OCI-LY3 (cell line): ENCODE data around the gene TNNI3K.

Experiments used
- H2AFZ ChIP-seq: fragments of 200-600, 300-600 bp; shearing (Covaris generic); 2 replicates; pipeline ENCODE4 v1.6.0; 2014; ENCODE audit warnings: antibody characterized with exemption, low read depth, low read length
- H3K27ac ChIP-seq: fragments of 200-600, 300-600 bp; sonication (generic); 2 replicates; pipeline ENCODE4 v1.5.1; 2014; ENCODE audit warnings: mild to moderate bottlenecking, low read length, moderate library complexity, mixed read lengths
- H3K27me3 ChIP-seq: fragments of 200-600, 300-600 bp; sonication (generic); 2 replicates; pipeline ENCODE4 v1.6.1; 2014; ENCODE audit warnings: low read depth, low read length, mixed read lengths
- H3K36me3 ChIP-seq: fragments of 200-600, 300-600 bp; sonication (generic); replicated peaks from 2 replicates; pipeline ENCODE3; 2014; ENCODE audit warnings: low read depth, low read length, mixed read lengths
- H3K4me1 ChIP-seq: fragments of 300-600, 200-600 bp; sonication (generic); 2 replicates; pipeline ENCODE4 v1.6.1; 2014; ENCODE audit warnings: low read length, mixed read lengths
- H3K4me2 ChIP-seq: fragments of 200-600, 300-600 bp; sonication (generic); 2 replicates; pipeline ENCODE4 v1.6.1; 2014; ENCODE audit warnings: low read length, mixed read lengths
- H3K4me3 ChIP-seq: fragments of 300-600, 200-600 bp; sonication (generic); 2 replicates; pipeline ENCODE4 v1.5.1; 2014; ENCODE audit warnings: antibody characterized with exemption, mild to moderate bottlenecking, low read length, moderate library complexity
- H3K79me2 ChIP-seq: fragments of 300-600, 200-600 bp; shearing (Covaris generic); 2 replicates; pipeline ENCODE4 v1.6.1; 2014; ENCODE audit warnings: mild to moderate bottlenecking, low read length, mixed read lengths
- H3K9ac ChIP-seq: fragments of 300-600, 200-600 bp; shearing (Covaris generic); 2 replicates; pipeline ENCODE4 v1.6.0; 2014; ENCODE audit warnings: mild to moderate bottlenecking, low read length, moderate library complexity
- H3K9me3 ChIP-seq: fragments of 200-600, 300-600 bp; shearing (Covaris generic); 2 replicates; pipeline ENCODE4 v1.6.1; 2014; ENCODE audit warnings: low read length, mixed read lengths; ENCODE audit not compliant: insufficient read depth
- H4K20me1 ChIP-seq: fragments of 200-600, 300-600 bp; sonication (generic); 2 replicates; pipeline ENCODE4 v1.6.1; 2016; ENCODE audit warnings: low read length, mixed read lengths; ENCODE audit not compliant: insufficient read depth
- CTCF ChIP-seq: fragments of 200-600, 300-600 bp; sonication (generic); IDR thresholded peaks from 2 replicates; pipeline ENCODE4 v1.5.1; 2014; ENCODE audit warnings: antibody characterized with exemption, low read length, low read depth
- EZH2phosphoT487 ChIP-seq: fragments of 200-600 bp; shearing (Covaris generic); IDR thresholded peaks from 2 replicates; pipeline ENCODE4 v1.6.1; 2018; ENCODE audit warnings: antibody characterized with exemption, mixed run types, low read depth

The TNNI3K gene

GRCh38 chr1:74406759-74407158 is 171.6 kb downstream of the TNNI3K start:
- Histone ChIP-seq H3K79me2 (no peaks in the 10 kb centered on the region), H2AFZ (no peak overlapping the region), H3K36me3 (no peaks in the 10 kb centered on the region), H3K4me1 (no peaks in the 10 kb centered on the region), H3K27me3 (no peaks in the 10 kb centered on the region), H3K4me3 (no peak overlapping the region), H4K20me1 (no peaks in the 10 kb centered on the region), H3K9ac (no peak overlapping the region), H3K9me3 (no peaks in the 10 kb centered on the region), H3K4me2 (no peak overlapping the region), H3K27ac (no peak overlapping the region)
- TF ChIP-seq CTCF = no peak
- no peak for TF ChIP-seq EZH2phosphoT487

GRCh38 chr1:74407902-74408301 is 172.7 kb downstream of the TNNI3K start:
- H4K20me1 ChIP-seq = no peaks in the 10 kb centered on the region
- no peaks in the 10 kb centered on the region for H3K36me3 ChIP-seq
- no peaks in the 10 kb centered on the region for H3K9me3 ChIP-seq
- no peak overlapping the region for H3K4me2 ChIP-seq
- H3K9ac ChIP-seq = no peak overlapping the region
- TF ChIP-seq CTCF (no peak), EZH2phosphoT487 (no peak)
- no peaks in the 10 kb centered on the region for H3K79me2 ChIP-seq
- no peak overlapping the region for H3K4me3 ChIP-seq
- no peak overlapping the region for H2AFZ ChIP-seq
- no peaks in the 10 kb centered on the region for H3K27me3 ChIP-seq
- H3K27ac ChIP-seq = no peak overlapping the region
- no peaks in the 10 kb centered on the region for H3K4me1 ChIP-seq

DNA sequence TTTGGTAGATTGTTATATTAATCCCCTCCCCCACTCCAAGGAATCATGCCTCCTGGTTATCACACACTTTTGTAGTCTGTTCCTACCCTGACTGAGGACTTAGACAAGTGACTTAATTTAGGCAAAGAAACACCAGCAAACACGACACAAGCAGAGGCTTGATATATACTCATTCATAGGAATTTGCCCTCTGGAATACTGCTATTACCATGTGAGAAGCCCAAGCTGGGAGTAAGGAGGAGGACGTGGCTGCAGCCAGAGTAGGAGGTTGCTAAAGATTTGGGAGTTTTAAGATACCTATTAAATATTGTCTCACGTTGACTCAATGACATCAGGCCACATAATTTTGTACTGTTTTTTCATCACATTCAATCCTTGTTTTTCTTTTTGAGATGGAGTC is 177.1 kb downstream of the TNNI3K start:
- no peak overlapping the region for H2AFZ ChIP-seq
- H3K79me2 ChIP-seq = no peaks in the 10 kb centered on the region
- no peaks in the 10 kb centered on the region for H4K20me1 ChIP-seq
- H3K36me3 ChIP-seq = no peaks in the 10 kb centered on the region
- no peak overlapping the region for H3K4me2 ChIP-seq
- H3K4me1 ChIP-seq = no peaks in the 10 kb centered on the region
- no peak overlapping the region for H3K4me3 ChIP-seq
- H3K9me3 ChIP-seq = no peaks in the 10 kb centered on the region
- H3K27me3 ChIP-seq = no peaks in the 10 kb centered on the region
- no peak overlapping the region for H3K27ac ChIP-seq
- no peak overlapping the region for H3K9ac ChIP-seq
- TF ChIP-seq CTCF (no peak), EZH2phosphoT487 (no peak)

DNA sequence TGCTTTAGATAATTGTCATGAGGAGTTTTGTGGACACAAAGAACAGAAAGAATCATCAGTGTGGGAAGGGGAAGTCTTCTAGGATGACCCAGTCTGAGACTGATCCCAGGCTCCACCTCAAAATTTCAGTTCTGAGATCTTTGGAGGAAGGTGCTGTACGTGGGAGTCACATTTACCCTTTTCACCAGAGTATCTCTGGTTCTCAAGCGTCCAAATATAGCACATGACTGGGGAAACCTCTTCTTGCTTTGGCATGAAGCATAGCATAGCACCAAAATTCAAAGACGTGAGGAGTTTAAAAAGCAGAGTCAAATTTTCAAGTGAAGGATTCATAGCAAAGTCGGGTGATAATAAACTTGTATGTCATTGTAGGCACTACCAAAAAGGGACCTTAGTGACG is 180.7 kb downstream of the TNNI3K start:
- H3K9me3 ChIP-seq = no peaks in the 10 kb centered on the region
- H3K36me3 ChIP-seq = no peaks in the 10 kb centered on the region
- H3K79me2 ChIP-seq = no peaks in the 10 kb centered on the region
- no peak for TF ChIP-seq EZH2phosphoT487
- no peak for TF ChIP-seq CTCF
- H3K9ac ChIP-seq = no peak overlapping the region
- H3K4me3 ChIP-seq = no peak overlapping the region
- no peaks in the 10 kb centered on the region for H3K4me1 ChIP-seq
- no peaks in the 10 kb centered on the region for H4K20me1 ChIP-seq
- H3K27me3 ChIP-seq = no peaks in the 10 kb centered on the region
- H3K27ac ChIP-seq = no peak overlapping the region
- H2AFZ ChIP-seq = no peak overlapping the region
- no peak overlapping the region for H3K4me2 ChIP-seq
